Kidney (tissue), 14 donors: ENCODE results near the gene LARP4. TPM values are rescaled to one million over a fixed set of nuclear protein-coding genes. Genes with fewer than 3 reads are reported as not detected.
"Not testable (repeated sequence)": the region's sequence is repeated elsewhere in the genome, so short reads cannot be mapped to it uniquely, and the experiment has no call there.

Experiments used
- DNase-seq, 5 donors: peaks; one replicate each; pipeline ENCODE4 v3.0.0-alpha.2; 2013 to 2020
- FAIRE-seq: peaks from 2 replicates; lab custom pipeline; 2012; peaks lifted over from hg19 to GRCh38; lab: Jason Lieb, UNC
- H3K27ac ChIP-seq, 2 donors: one replicate each; pipeline ENCODE4 v1.7.0; 2013; ENCODE audit warnings: low read depth in 2 of 2, low read length in 2 of 2, inconsistent platforms in 1 of 2
- H3K27me3 ChIP-seq: one replicate; pipeline ENCODE4 v1.7.1; 2013; ENCODE audit warnings: low read length, inconsistent platforms; ENCODE audit not compliant: control insufficient read depth, insufficient read depth
- H3K36me3 ChIP-seq, 3 donors: one replicate each; pipeline versions ENCODE4 v1.7.0 to v1.7.1; 2013; ENCODE audit warnings: low read length in 3 of 3, control low read depth in 1 of 3, inconsistent platforms in 1 of 3; ENCODE audit not compliant: insufficient read depth in 3 of 3, control insufficient read depth in 2 of 3
- H3K4me1 ChIP-seq, 3 donors: one replicate each; pipeline versions ENCODE4 v1.7.0 to v1.7.1; 2013; ENCODE audit warnings: low read length in 3 of 3, inconsistent platforms in 1 of 3, low read depth in 1 of 3; ENCODE audit not compliant: control insufficient read depth in 2 of 3, insufficient read depth in 2 of 3
- H3K4me3 ChIP-seq, 3 donors: one replicate each; pipeline versions ENCODE4 v1.7.0 to v1.8.1; 2013; ENCODE audit warnings: low read length in 3 of 3, control low read depth in 1 of 3, inconsistent platforms in 1 of 3
- H3K9ac ChIP-seq, 3 donors: one replicate each; pipeline versions ENCODE4 v1.7.0 to v1.7.1; 2013; ENCODE audit warnings: low read length in 3 of 3, control low read depth in 1 of 3, inconsistent platforms in 1 of 3
- H3K9me3 ChIP-seq, 3 donors: one replicate each; pipeline versions ENCODE4 v1.7.0 to v1.7.1; 2013; ENCODE audit warnings: low read length in 3 of 3, control low read depth in 1 of 3, inconsistent platforms in 1 of 3; ENCODE audit not compliant: control insufficient read depth in 2 of 3, insufficient read depth in 1 of 3
- CTCF ChIP-seq: IDR thresholded peaks from 3 replicates; pipeline ENCODE4 v1.5.1; 2012; ENCODE audit warnings: mild to moderate bottlenecking, moderate library complexity, borderline replicate concordance; ENCODE audit not compliant: insufficient read depth; ENCODE audit errors: extremely low read depth
- intact Hi-C: fragments of 100-400 bp; cut with DNase I; formaldehyde crosslinking; loops from one replicate; pipeline ENCODE4 v1.11.1; 2022
- polyA plus RNA-seq: library from polyadenylated mRNA; stranded (reverse); fragments of 350-450 nt; fragmentation: Illumina TruSeq; extraction: RNeasy Lipid Tissue Mini Kit (QIAGEN cat#74804); gene quantifications from one replicate; pipeline ENCODE4 v1.2.3, GENCODE V29; 2014; ENCODE audit warnings: low read depth, low replicate concordance; ENCODE audit not compliant: insufficient read depth
- total RNA-seq: library from RNA; stranded (reverse); fragmentation: NEBNext Ultra II Directional; extraction: Animal tissue kit (Norgen Biotek cat#: 25700); gene quantifications from one replicate; pipeline ENCODE4 v1.2.1, GENCODE V29; 2021
- donor health status: control.
- donor health status: control.
- donor health status: control.
- donor health status: control.
- donor health status: control.
- donor health status: DM: yes; HTN: yes; CAD: no.
- donor health status: Normal renal cell carcinoma (clear cell type).

The LARP4 gene
- total and polyA plus RNA-seq, 2 donors from 2014 or later, result 17.1 to 56.1 TPM

GRCh38 chr12:50387487-50387886 is 13.2 kb upstream of the LARP4 start:
- no peak for FAIRE-seq
- H3K36me3 ChIP-seq, result no peaks in the 10 kb centered on the region
- H3K9me3 ChIP-seq, result no peaks in the 10 kb centered on the region

GRCh38 chr12:50387972-50388478 is 12.7 kb upstream of the LARP4 start:
- Histone ChIP-seq H3K36me3 (no peaks in the 10 kb centered on the region), H3K27ac (no peak overlapping the region), H3K4me3 (no peak overlapping the region), H3K9me3 (no peaks in the 10 kb centered on the region), H3K27me3 (no peaks in the 10 kb centered on the region), H3K9ac (no peak overlapping the region), H3K4me1 (no peaks in the 10 kb centered on the region)
- DNase-seq (no peak), FAIRE-seq (no peak)
- intact Hi-C loops, result no loop called here
- TF ChIP-seq CTCF, result no peak

More at GRCh38 chr12:50387487-50387886, 13.2 kb upstream of the LARP4 start:
- H3K9ac ChIP-seq, result no peak overlapping the region
- no peak for TF ChIP-seq CTCF
- no peaks in the 10 kb centered on the region for H3K27me3 ChIP-seq
- intact Hi-C loops, result no loop called here
- H3K4me1 ChIP-seq, result no peaks in the 10 kb centered on the region
- no peak overlapping the region for H3K27ac ChIP-seq
- H3K4me3 ChIP-seq, result no peak overlapping the region
- DNase-seq, result peak in 2 of 5 donors; percentile 3 to 31

- H3K27me3 ChIP-seq, intact Hi-C loops, H3K27ac ChIP-seq, H3K9me3 ChIP-seq, H3K9ac ChIP-seq, H3K4me3 ChIP-seq, FAIRE-seq, H3K4me1 ChIP-seq, H3K36me3 ChIP-seq, DNase-seq: not testable (repeated sequence)
These were observed 11.9 kb upstream of the LARP4 start for GRCh38 chr12:50388793-50389192.

DNA sequence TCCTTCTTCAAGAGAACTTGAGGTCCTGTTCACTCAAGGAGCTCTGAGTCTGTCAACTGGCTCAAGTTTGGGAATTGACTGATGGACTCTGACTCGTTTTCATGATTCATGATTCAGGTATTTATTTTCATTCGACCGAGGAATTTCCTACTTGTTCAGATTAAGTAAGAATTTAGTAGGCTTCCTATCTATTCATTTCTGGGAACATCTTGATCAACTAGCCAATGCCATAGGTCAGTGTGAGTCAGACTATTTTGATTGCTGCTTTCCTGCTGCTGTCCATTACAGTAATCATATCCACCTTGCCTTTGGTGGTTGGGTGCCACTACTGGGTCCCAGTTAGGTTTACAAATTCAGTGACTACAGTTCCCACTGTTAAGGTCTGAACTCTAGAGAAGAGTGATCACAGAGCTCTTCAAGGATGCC is 10.4 kb upstream of the LARP4 start:
- Histone ChIP-seq H3K9ac (no peak overlapping the region), H3K9me3 (no peaks in the 10 kb centered on the region), H3K27ac (no peak overlapping the region), H3K4me1 (no peaks in the 10 kb centered on the region), H3K4me3 (no peak overlapping the region), H3K36me3 (no peaks in the 10 kb centered on the region), H3K27me3 (no peaks in the 10 kb centered on the region)
- DNase-seq, result no peak
- FAIRE-seq, result no peak
- no peak for TF ChIP-seq CTCF
- intact Hi-C loops, result no loop called here
